ENCODE results near the gene RIC3. TPM values are rescaled to one million over a fixed set of nuclear protein-coding genes. Genes with fewer than 3 reads are reported as not detected.
A peak's percentile ranks its signal among the peaks of the same experiment; 100 is the strongest.

RIC3 gene
- total RNA-seq, 1 donor from 2014 or later, result 3.0 TPM

DNA sequence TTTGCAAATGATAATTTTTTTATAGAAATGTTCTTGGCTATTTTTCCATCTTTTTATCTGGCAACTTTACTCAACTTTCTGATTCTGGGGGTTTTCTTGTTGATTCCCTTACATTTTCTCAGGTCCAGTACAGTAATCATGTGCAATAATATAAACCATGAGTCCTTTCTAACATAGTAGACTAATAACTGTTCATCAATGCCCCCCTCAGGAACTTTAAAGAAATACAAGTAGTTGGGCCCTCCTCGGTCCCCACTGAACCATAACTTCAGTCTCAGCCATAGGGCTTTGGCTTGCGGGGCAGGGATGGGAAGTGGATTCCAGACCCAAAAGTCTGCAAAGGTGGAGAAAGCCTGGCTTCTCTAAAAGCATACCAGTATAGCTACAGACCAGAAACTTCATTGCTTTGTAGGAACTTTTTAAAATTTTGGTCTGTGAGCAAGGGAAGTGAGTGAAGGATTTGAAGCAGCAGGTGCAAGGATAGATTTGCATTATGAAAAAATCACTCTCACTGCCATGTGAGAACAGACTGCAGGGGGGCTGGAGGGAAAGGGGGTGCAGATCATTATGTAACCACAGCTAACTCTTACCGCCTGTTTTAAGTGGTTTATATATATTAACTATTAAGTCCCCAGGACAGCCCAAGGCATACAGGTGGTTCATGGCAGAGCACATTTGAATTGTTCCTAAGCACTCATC is 98.3 kb downstream of the RIC3 start:
- DNase-seq (ENCODE audit: low read depth), result no peak
- Mint-ChIP-seq H3K27ac (ENCODE audit: unreplicated experiment) (no peak overlapping the region), H3K9me3 (ENCODE audit: unreplicated experiment) (no peaks in the 10 kb centered on the region), H3K4me1 (ENCODE audit: low read depth, unreplicated experiment) (peaks cover 25% of the 10 kb centered on the region), H3K27me3 (ENCODE audit: low read depth, unreplicated experiment) (peaks cover 45% of the 10 kb centered on the region), H3K4me3 (ENCODE audit: unreplicated experiment) (no peak overlapping the region), H3K36me3 (ENCODE audit: low read depth, unreplicated experiment) (no peaks in the 10 kb centered on the region)
- Histone ChIP-seq H3K36me3 (ENCODE audit: insufficient read depth, low read length) (no peaks in the 10 kb centered on the region), H4K20me1 (ENCODE audit: insufficient read depth, low read length) (peaks cover 8% of the 10 kb centered on the region), H2AFZ (ENCODE audit: low read depth, low read length) (no peak overlapping the region), H3K27ac (ENCODE audit: low read depth, low read length) (no peak overlapping the region), H3K4me2 (ENCODE audit: low read length) (no peak overlapping the region), H3K79me2 (ENCODE audit: insufficient read depth, low read length) (no peaks in the 10 kb centered on the region), H3K27me3 (ENCODE audit: insufficient read depth, low read length) (peaks cover 40% of the 10 kb centered on the region), H3K4me3 (ENCODE audit: insufficient read depth, low read depth, low read length) (no peak overlapping the region), H3K9ac (ENCODE audit: low read length) (no peak overlapping the region), H3K9me3 (ENCODE audit: insufficient read depth, low read depth, low read length) (no peaks in the 10 kb centered on the region), H3K4me1 (ENCODE audit: insufficient read depth, low read length) (peaks cover 22% of the 10 kb centered on the region)
- no peak for FAIRE-seq
- TF ChIP-seq, protein P1, sequence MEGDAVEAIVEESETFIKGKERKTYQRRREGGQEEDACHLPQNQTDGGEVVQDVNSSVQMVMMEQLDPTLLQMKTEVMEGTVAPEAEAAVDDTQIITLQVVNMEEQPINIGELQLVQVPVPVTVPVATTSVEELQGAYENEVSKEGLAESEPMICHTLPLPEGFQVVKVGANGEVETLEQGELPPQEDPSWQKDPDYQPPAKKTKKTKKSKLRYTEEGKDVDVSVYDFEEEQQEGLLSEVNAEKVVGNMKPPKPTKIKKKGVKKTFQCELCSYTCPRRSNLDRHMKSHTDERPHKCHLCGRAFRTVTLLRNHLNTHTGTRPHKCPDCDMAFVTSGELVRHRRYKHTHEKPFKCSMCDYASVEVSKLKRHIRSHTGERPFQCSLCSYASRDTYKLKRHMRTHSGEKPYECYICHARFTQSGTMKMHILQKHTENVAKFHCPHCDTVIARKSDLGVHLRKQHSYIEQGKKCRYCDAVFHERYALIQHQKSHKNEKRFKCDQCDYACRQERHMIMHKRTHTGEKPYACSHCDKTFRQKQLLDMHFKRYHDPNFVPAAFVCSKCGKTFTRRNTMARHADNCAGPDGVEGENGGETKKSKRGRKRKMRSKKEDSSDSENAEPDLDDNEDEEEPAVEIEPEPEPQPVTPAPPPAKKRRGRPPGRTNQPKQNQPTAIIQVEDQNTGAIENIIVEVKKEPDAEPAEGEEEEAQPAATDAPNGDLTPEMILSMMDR (IDR thresholded peaks at IDR 0.05; ENCODE audit: insufficient read depth, low read depth, low read length), result peak; percentile 36
- TF ChIP-seq EZH2 (IDR thresholded peaks at IDR 0.05; ENCODE audit: insufficient read depth, low read length), result no peak

DNA sequence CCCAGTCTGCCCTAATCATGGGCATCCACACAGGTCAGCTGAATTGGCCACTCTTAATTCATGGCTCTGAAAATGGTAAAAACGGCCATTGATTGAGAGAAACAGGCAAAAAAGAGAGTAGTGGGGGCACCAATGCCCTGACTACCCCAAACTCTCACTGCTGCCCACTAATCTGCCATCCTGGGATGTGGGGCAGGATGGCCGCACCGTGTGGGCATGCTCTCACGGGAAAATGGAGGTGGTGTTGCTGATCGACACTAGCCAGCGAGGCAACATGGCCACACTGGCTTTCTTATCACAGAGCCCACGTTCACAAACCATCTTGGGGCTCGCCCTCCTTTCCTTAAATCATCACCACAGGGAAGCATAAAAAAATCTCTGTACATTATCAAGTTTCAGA is 99.1 kb downstream of the RIC3 start:
- H3K36me3 ChIP-seq (ENCODE audit: insufficient read depth, low read length), result no peaks in the 10 kb centered on the region
- H3K9me3 ChIP-seq (ENCODE audit: insufficient read depth, low read depth, low read length), result no peaks in the 10 kb centered on the region
- peak overlapping the region; percentile 77 for H3K4me2 ChIP-seq (ENCODE audit: low read length)
- H3K9ac ChIP-seq (ENCODE audit: low read length), result no peak overlapping the region
- no peak overlapping the region for H3K4me3 ChIP-seq (ENCODE audit: insufficient read depth, low read depth, low read length)
- DNase-seq (ENCODE audit: low read depth), result no peak
- H2AFZ ChIP-seq (ENCODE audit: low read depth, low read length), result no peak overlapping the region
- H3K27me3 Mint-ChIP-seq (ENCODE audit: low read depth, unreplicated experiment), result peaks cover 51% of the 10 kb centered on the region
- no peaks in the 10 kb centered on the region for H3K9me3 Mint-ChIP-seq (ENCODE audit: unreplicated experiment)
- H3K4me1 ChIP-seq (ENCODE audit: insufficient read depth, low read length), result peaks cover 18% of the 10 kb centered on the region
- no peak overlapping the region for H3K4me3 Mint-ChIP-seq (ENCODE audit: unreplicated experiment)
- no peaks in the 10 kb centered on the region for H3K79me2 ChIP-seq (ENCODE audit: insufficient read depth, low read length)
- no peak for TF ChIP-seq EZH2 (IDR thresholded peaks at IDR 0.05; ENCODE audit: insufficient read depth, low read length)
- TF ChIP-seq, protein P1 (IDR thresholded peaks at IDR 0.05; ENCODE audit: insufficient read depth, low read depth, low read length), result no peak
- no peak for FAIRE-seq
- H3K27ac ChIP-seq (ENCODE audit: low read depth, low read length), result no peak overlapping the region
- no peaks in the 10 kb centered on the region for H3K36me3 Mint-ChIP-seq (ENCODE audit: low read depth, unreplicated experiment)
- H3K27ac Mint-ChIP-seq (ENCODE audit: unreplicated experiment), result no peak overlapping the region
- peaks cover 25% of the 10 kb centered on the region for H3K4me1 Mint-ChIP-seq (ENCODE audit: low read depth, unreplicated experiment)
- peaks cover 41% of the 10 kb centered on the region for H3K27me3 ChIP-seq (ENCODE audit: insufficient read depth, low read length)
- H4K20me1 ChIP-seq (ENCODE audit: insufficient read depth, low read length), result peaks cover 8% of the 10 kb centered on the region

DNA sequence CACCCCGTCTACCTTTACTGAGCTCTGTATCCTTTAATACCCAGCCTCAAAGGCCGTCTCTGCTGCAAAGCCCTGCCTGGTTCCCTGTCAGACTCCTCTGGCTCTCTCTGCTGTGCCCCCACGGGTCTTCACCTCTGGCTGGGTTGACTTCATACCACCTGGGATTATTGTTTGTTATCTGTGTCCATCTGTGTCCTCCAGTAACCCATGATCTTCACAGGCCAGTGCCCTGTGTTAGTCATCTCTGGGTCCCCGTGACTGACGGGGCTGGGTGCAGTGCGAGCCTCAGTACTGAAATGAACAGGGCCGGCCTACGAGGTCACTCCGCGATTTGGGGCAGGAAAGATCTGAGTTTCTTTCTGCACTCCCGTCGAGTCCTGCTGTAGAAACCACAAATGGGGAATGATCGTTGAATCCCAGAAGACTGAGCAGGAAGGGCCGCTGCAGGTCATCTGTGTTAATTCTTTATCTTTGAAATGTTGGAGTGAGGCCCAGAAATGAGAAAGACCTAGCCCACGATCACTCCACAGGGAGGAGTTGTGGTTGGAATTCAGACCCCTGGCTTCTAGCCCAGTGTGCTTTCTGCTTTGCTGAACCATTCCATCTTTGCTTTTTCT is 100.1 kb downstream of the RIC3 start:
- Mint-ChIP-seq H3K9me3 (ENCODE audit: unreplicated experiment) (no peaks in the 10 kb centered on the region), H3K36me3 (ENCODE audit: low read depth, unreplicated experiment) (no peaks in the 10 kb centered on the region), H3K27me3 (ENCODE audit: low read depth, unreplicated experiment) (peaks cover 54% of the 10 kb centered on the region), H3K27ac (ENCODE audit: unreplicated experiment) (peak overlapping the region; percentile 28), H3K4me1 (ENCODE audit: low read depth, unreplicated experiment) (peaks cover 25% of the 10 kb centered on the region), H3K4me3 (ENCODE audit: unreplicated experiment) (no peak overlapping the region)
- FAIRE-seq (peak; percentile 89), DNase-seq (ENCODE audit: low read depth) (peak; percentile 92)
- H4K20me1 ChIP-seq (ENCODE audit: insufficient read depth, low read length), result peaks cover 8% of the 10 kb centered on the region
- H3K27ac ChIP-seq (ENCODE audit: low read depth, low read length), result no peak overlapping the region
- no peak overlapping the region for H3K4me3 ChIP-seq (ENCODE audit: insufficient read depth, low read depth, low read length)
- H3K9ac ChIP-seq (ENCODE audit: low read length), result peak overlapping the region; percentile 13
- no peaks in the 10 kb centered on the region for H3K79me2 ChIP-seq (ENCODE audit: insufficient read depth, low read length)
- H3K9me3 ChIP-seq (ENCODE audit: insufficient read depth, low read depth, low read length), result no peaks in the 10 kb centered on the region
- no peak overlapping the region for H2AFZ ChIP-seq (ENCODE audit: low read depth, low read length)
- H3K27me3 ChIP-seq (ENCODE audit: insufficient read depth, low read length), result peaks cover 36% of the 10 kb centered on the region
- no peaks in the 10 kb centered on the region for H3K36me3 ChIP-seq (ENCODE audit: insufficient read depth, low read length)
- TF ChIP-seq EZH2 (IDR thresholded peaks at IDR 0.05; ENCODE audit: insufficient read depth, low read length), result no peak
- TF ChIP-seq, protein P1 (IDR thresholded peaks at IDR 0.05; ENCODE audit: insufficient read depth, low read depth, low read length), result no peak
- peak overlapping the region; percentile 77 for H3K4me2 ChIP-seq (ENCODE audit: low read length)
- peaks cover 18% of the 10 kb centered on the region for H3K4me1 ChIP-seq (ENCODE audit: insufficient read depth, low read length)
